Right lung (tissue), 5 donors: ENCODE results near the gene FAP. TPM values are rescaled to one million over a fixed set of nuclear protein-coding genes. Genes with fewer than 3 reads are reported as not detected.

ENCODE experiments used
- DNase-seq, 2 donors: peaks; one replicate each; pipeline ENCODE4 v3.0.0-alpha.2; 2013
- polyA plus RNA-seq, 5 donors: library from polyadenylated mRNA; unstranded; fragments of 120-200 nt; gene quantifications; one replicate each; pipeline versions ENCODE4 v1.2.1 to v1.2.3, GENCODE V29; 2013; ENCODE audit warnings: inconsistent platforms in 1 of 5, low replicate concordance in 1 of 5; ENCODE audit not compliant: insufficient read length in 5 of 5, insufficient read depth in 1 of 5

Gene FAP
- polyA plus RNA-seq, 5 donors = 17.1 to 51.6 (median 32.5) TPM

DNA sequence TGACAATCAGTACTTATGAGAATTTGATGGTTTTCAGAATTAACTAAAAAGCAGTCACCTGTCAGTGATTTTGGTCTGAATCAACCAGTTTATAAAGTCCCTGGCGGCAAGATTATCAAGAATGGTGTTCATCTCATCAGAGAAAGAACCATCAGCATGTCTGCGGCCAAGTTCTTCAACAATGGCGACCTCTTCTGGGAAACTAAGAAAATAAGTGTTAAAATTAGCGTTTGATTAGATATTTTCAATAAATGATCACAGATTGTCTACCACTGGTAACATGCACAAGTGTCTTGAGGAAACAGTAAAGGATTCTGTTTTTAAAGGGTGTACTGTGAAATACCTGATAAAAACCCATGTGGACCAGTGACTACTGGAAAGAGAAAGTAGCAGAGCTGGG is 99.3 kb downstream of the FAP start:
- no peak for DNase-seq

DNA sequence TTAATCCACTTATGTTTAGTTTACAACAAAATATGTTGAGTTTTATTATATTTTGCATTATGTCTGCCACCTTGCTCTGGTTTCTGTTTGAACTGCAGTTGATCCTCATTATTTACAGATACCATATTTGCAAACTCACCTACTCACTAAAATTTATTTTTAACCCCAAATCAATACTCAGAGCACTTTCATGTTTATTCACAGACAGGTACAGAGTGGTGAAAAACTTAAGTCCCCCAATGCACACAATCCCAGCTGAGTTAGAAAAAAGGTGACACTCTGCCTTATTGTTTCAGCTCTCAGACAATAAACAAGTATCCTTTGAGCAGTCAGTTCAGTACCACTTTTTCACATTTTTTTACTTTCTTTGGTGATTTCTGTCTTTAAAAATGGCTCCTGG is 104.9 kb downstream of the FAP start:
- DNase-seq = no peak

DNA sequence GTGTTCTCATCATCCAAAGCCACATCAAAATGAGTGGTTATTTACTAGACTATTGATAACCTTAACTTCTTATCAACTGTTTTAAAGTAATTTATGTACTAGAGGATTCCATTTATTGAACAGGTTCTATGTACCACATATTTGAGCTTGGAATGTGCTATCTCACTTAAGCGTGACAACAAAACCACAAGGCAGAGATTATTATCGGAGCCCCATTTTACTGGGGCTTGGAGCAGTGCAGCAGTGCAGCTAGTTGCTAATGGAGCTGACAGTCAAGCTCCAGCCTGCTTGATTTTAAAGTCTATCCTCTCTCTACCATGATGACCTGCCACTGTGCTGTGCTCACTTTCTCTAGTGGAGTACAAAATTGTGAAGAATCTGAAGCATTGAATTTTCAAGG is 115.8 kb downstream of the FAP start:
- DNase-seq = no peak

DNA sequence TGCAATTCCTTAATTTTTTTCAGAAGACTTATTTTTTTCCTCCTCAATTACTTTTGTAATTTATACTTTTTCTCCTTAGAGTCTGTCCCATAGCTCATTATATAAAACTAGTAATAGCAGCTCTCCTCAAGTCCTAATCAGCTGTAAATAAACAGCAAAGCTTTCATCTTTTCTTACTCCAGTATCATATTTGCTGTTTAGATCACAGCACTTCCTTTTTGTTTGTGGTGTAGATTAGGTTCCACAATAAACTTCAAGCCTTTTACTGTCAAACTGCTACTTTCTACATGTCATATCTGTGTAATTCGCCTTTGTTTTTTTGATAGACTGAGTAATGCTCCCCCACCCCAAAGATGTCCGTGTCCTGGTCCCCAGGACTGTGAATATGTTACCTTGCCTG is 116.7 kb downstream of the FAP start:
- no peak for DNase-seq

DNA sequence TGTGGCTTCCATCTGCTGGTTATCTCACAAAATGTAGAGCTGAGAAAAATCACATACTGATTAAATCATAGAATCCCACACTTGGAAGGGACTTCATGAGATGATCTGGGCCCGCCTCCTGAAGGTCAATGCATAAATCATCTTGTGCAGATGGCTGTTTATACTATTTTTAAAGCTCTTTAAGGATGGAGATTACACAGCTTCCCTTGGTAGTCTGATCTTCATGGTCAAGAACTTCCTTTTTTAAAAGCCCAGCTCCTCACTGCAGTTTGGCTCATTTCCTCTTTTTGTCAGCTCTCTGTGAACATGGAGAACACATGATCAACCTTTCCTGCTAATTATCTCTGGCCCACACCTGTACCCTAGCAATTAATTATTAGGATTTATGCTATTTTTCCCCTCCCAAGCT is 117.1 kb downstream of the FAP start:
- no peak for DNase-seq

DNA sequence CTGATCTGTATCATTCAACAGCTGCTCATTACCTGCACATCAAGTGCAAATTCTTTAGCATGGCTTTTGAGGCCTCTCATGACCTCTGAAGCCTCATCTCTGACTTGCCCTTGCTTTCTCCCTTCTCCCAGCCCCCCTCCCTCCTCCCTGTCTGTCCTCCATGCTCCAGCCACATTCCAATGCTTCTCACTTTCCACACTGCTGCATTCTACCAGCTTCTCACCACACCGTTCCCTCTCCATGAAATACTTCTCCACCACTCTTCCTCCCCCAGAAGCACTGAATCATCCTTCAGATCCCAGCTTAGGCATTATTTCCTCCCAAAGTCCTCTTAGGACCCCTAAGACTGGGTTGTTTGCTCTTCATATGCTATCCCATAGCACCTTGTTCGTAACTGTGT is 118.1 kb downstream of the FAP start:
- DNase-seq = no peak

DNA sequence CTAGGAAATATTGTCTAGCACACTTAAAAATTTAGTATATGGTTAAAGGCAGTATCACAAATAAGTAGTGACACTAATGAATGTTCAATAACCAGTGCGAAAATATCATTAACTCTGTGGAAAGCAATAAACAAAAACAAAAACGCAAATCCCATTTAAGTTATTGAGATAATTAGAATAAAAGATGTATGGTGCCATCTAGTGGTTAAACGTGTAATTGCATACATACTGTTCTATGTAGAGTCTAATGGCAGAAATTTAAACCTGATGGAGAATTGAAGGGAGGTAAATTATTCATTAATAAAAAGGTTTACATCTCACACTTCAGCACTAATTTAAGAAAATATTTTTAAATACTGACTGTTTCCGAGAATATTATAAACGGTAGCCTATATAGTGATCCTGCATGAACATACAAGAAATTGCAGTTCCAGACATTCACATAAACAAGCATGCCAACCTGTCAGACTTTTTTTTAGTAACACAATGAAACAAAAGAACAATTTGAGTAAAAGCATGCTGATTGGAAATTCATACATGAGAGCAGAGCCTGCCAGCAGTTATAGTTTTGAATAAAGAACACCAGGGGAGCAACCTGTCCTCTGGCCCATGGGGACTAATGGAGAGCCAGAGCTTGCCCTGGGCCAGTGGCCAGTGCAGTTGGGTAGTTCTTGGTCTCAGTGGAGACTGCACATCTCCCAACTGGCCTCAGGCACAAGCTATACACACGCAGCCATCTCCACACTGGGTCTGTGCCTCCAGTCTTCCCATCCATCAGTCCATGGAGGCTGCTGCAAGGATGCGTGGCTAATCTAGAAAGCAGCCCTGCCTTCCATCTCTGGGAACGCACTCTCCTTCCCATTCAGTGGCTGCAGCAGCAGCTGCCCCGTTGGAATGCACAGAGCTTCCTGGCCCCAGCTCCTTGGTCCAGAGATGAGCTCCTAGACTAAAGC is 119.2 kb downstream of the FAP start:
- DNase-seq = peak in 1 of 2 donors; percentile 54

Other genes with a start within 250 kb of the FAP start
- 10 to 100 TPM; 29.5 to 56.4 (median 50.7) TPM for gene DPP4, start 169.2 kb downstream of the FAP start, polyA plus RNA-seq
- gene GCG, start 91.2 kb downstream of the FAP start, polyA plus RNA-seq = 1 to 10 TPM in 1 of 5 donors, not detected in 4; 1.3 TPM
- gene IFIH1, start 75.2 kb upstream of the FAP start, polyA plus RNA-seq = 10 to 100 TPM in 4 of 5 donors, 1 to 10 TPM in 1; 9.2 to 14.2 (median 13.2) TPM
- gene GCA, start 100.7 kb upstream of the FAP start, polyA plus RNA-seq = 10 to 100 TPM; 27.3 to 40.9 (median 38.3) TPM